Nucleus accumbens (tissue), 56 donors: Measurements from ENCODE around the gene ENO3.

Source experiments
- DNase-seq, 56 donors: peaks; one replicate each; lab custom pipeline; 2025; lab: John Stamatoyannopoulos, UW

Gene ENO3

DNA sequence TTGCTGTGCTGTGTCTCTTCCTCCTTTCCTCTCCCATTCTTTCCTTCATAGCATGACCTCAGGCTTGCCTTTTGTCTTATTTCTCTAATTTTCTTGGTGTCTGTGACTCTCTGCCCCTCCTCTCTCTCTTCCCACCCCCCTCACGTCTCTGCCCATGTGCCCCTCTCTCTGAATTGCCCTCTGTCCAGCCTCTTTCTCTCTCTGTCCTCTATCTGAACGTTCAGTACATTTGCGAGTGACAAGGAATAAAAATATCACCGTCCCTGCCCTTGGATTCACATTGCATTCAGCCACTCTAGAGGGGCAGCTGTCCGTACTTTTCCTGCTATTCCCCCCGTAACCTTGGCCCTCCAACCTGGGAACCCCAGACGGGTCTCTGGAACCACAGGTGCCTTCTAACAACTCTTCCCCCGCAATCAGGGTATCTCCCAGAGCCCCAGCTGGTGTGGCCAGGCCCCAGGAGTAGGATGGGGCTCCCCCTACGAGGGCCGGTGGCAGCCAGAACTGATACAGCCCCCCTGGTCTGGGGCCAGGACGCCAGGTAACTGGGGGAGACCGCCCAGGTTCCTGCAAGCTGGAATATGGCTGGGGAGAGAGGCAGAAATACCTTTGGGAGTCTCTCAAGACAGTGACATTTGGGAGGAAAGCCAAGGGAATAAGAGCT lies 48.6 kb downstream of the ENO3 start:
- no peak for DNase-seq

- peak in 3 of 56 donors; percentile 5 to 29 (median 9) for DNase-seq
These were observed 49.3 kb downstream of the ENO3 start for GRCh38 chr17:5000237-5000639.

DNA sequence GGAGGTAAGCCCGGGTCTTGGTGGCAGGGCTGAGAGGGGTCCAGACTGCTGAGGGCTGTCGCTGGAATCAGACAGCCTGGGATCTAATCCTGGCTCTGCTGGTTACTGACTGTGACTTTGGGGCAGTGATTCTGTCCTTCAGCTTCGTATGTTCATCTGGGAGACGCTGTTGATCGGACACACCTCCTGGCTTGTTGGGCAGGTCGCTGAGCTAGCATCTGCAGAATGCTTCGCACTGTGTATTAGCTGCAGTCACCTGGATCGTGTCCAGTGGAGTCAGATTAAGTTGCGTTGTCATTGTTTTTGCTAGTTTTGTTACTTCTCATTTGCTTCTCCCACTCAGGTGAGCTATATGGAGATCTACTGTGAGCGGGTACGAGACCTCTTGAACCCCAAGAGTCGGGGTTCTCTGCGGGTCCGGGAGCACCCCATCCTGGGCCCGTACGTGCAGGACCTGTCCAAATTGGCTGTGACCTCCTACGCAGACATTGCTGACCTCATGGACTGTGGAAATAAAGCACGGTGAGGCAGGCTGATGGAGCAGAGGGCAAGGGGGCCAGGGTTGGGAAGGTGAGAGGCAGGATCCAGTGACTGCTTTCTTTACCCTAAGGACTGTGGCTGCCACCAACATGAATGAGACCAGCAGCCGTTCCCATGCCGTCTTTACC lies 51.3 kb downstream of the ENO3 start:
- DNase-seq, result no peak

DNA sequence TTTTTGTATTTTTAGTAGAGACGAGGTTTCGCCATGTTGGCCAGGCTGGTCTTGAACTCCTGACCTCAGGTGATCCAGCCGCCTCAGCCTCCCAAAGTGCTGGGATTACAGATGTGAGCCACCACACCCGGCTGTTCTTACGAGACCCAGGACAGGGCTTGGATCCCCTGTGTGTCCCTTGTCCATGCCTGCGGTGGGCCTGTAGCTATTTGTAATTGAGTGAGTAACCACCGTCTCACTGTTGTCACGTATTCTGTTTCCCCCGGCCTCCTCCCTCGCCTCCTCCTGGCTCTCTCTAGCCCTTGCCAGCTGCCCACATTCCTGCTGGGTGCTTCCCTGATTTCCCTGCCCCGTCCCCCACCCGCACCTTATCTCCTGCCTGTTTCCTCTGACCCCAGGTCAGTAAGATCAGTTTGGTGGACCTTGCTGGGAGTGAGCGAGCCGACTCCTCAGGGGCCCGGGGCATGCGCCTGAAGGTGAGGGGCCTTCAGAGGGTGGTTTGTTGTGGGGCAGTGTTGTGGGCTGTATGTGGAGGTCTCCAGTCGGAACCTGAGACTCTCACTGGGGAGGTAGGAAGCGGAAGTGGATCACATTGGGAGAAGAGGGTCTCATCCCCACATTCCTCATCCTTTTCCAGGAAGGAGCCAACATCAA lies 52.4 kb downstream of the ENO3 start:
- DNase-seq, result no peak
